ENCODE results near the gene DNAH6. TPM values are rescaled to one million over a fixed set of nuclear protein-coding genes. Genes with fewer than 3 reads are reported as not detected.
A peak's percentile ranks its signal among the peaks of the same experiment; 100 is the strongest.

The DNAH6 gene
- total and polyA plus RNA-seq, 8 donors: 1.3 to 6.2 (median 3.6) TPM

- no peak overlapping the region for H3K27ac ChIP-seq
- H3K27me3 ChIP-seq: no peaks in the 10 kb centered on the region
- TF ChIP-seq CTCF (IDR thresholded peaks at IDR 0.05): no peak
- ATAC-seq (no peak), DNase-seq (no peak)
- no peaks in the 10 kb centered on the region for H3K36me3 ChIP-seq
- no peak overlapping the region for H3K4me3 ChIP-seq
- no peaks in the 10 kb centered on the region for H3K4me1 ChIP-seq
- intact Hi-C loops (cut with DNase I): no loop called here
- no peaks in the 10 kb centered on the region for H3K9me3 ChIP-seq
Measured at GRCh38 chr2:84492571-84492970, 23.7 kb upstream of the DNAH6 start.

GRCh38 chr2:84493514-84493913 is 22.8 kb upstream of the DNAH6 start:
- Histone ChIP-seq H3K27ac (no peak overlapping the region), H3K4me3 (no peak overlapping the region), H3K27me3 (no peaks in the 10 kb centered on the region), H3K36me3 (no peaks in the 10 kb centered on the region), H3K9me3 (no peaks in the 10 kb centered on the region), H3K4me1 (no peaks in the 10 kb centered on the region)
- ATAC-seq (no peak), DNase-seq (no peak)
- TF ChIP-seq CTCF (IDR thresholded peaks at IDR 0.05): no peak
- intact Hi-C loops (cut with DNase I): no loop called here

- Histone ChIP-seq H3K36me3 (no peaks in the 10 kb centered on the region), H3K4me1 (no peaks in the 10 kb centered on the region), H3K27me3 (no peaks in the 10 kb centered on the region), H3K4me3 (no peak overlapping the region), H3K9me3 (no peaks in the 10 kb centered on the region), H3K27ac (no peak overlapping the region)
- TF ChIP-seq CTCF (IDR thresholded peaks at IDR 0.05): no peak
- no peak for ATAC-seq
- DNase-seq: no peak
- intact Hi-C loops (cut with DNase I): no loop called here
Measured at GRCh38 chr2:84494070-84494469, 22.2 kb upstream of the DNAH6 start.

GRCh38 chr2:84495539-84496146 is 20.7 kb upstream of the DNAH6 start:
- DNase-seq: peak in 1 of 4 donors; percentile 78
- peak; percentile 95 for ATAC-seq
- Histone ChIP-seq H3K27ac (no peak overlapping the region), H3K9me3 (no peaks in the 10 kb centered on the region), H3K4me1 (no peaks in the 10 kb centered on the region), H3K27me3 (no peaks in the 10 kb centered on the region), H3K36me3 (no peaks in the 10 kb centered on the region), H3K4me3 (no peak overlapping the region)
- TF ChIP-seq CTCF (IDR thresholded peaks at IDR 0.05): peak; percentile 69 to 74
- intact Hi-C loops (cut with DNase I): loop anchor here in 1 of 2 donors (5.0 kb wide), 1 partner anchor 372 kb away; no protein-coding TSS in a partner anchor

- no peaks in the 10 kb centered on the region for H3K36me3 ChIP-seq
- H3K27ac ChIP-seq: no peak overlapping the region
- no peak overlapping the region for H3K4me3 ChIP-seq
- H3K4me1 ChIP-seq: no peaks in the 10 kb centered on the region
- no peak for TF ChIP-seq CTCF (IDR thresholded peaks at IDR 0.05)
- no peaks in the 10 kb centered on the region for H3K9me3 ChIP-seq
- ATAC-seq (no peak), DNase-seq (no peak)
- intact Hi-C loops (cut with DNase I): loop anchor here in 1 of 2 donors (5.0 kb wide), 1 partner anchor 371 kb away; no protein-coding TSS in a partner anchor
- H3K27me3 ChIP-seq: no peaks in the 10 kb centered on the region
Measured at GRCh38 chr2:84496386-84496785, 19.9 kb upstream of the DNAH6 start.

Measured in left lung (tissue), 10 donors.